T47D (cell line): ENCODE results near the gene LSM8.
A peak's percentile ranks its signal among the peaks of the same experiment; 100 is the strongest.

Source experiments
- DNase-seq, 2 experiments: peaks; one replicate each; pipeline versions ENCODE4 v3.0.0 to v3.0.0-alpha.2; 2011 to 2012; ENCODE audit warnings: low read depth in 1 of 2, low spot score in 1 of 2
- JUND ChIP-seq: IDR thresholded peaks from 2 replicates; pipeline ENCODE4 v1.6.1; 2012; ENCODE audit warnings: low read depth
- in situ Hi-C: cut with HindIII; loops from 2 replicates; pipeline ENCODE4 v1.10.0; 2016; ENCODE audit warnings: low sequenced_read_pairs, low pct_unique_long_range_greater_than_20kb

The LSM8 gene

DNA sequence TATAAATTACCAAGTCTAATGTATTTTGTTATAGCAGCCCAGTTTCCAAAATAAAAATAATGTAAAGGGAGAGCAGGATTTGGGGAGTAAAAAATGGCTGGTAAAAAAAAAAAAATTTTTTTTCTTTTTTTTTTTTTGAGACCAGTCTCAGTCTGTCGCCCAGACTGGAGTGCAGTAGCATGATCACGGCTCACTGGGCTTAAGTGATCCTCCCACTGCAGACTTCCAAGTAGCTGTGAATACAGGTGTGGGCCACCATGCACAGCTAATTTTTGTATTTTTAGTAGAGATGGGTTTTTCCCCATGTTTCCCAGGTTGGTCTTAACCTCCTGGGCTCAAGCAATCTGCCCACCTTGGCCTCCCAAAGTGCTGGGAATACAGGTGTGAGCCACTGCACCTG lies 4.8 kb upstream of the LSM8 start:
- TF ChIP-seq JUND = no peak
- in situ Hi-C loops = no loop called here
- DNase-seq = no peak

DNA sequence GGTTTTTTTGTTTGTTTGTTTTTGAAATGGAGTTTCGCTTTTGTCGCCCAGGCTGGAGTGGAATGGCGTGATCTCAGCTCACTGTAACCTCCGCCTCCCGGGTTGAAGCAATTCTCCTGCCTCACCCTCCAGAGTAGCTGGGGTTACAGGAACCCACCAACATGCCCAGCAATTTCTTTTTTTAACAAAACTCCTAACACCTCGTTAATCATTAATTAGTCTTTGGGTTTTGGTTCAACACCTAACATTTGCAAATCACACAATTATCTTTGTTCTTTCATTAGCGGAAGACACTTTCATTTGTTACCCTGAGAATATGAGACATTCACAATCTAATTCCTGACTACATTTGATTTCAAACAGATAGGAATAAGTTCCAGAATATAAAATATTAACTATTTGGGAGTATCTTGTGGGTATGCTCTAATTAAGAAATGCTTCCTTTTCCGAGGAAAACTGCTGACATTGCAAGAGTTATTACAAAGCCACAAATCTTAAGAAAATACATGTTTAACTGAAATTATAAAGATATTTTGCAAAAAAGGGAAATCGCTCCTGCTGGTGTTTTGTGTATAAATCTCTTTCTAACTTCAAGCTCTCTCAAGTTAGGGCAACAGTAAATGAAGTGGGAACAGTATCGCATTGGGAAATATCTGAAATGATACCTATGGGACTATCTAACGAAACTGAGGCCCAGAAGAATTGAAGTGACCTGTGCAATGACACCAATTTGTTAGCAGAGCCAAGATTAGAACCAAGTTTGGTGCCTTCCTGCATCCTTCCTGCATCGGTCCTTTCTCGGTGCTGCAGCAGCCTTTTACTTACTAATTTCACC lies 1.2 kb upstream of the LSM8 start:
- in situ Hi-C loops = no loop called here
- no peak for DNase-seq
- TF ChIP-seq JUND = no peak

DNA sequence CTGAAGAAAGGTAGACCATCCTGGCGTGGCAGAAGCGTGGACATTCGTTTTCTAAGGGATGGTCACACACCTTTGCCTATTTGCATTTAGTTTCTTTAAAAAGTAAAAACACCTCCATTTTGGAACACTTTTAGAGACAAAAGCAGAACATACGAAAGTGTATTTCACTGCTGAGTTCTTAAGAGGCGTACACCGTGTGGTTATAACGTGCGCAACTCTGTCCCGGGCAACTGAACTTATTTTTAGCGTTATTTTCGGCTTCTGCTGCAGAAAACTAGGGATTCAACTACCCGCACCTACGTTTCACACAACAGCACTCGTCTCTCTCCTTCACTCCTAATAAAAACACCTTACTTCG lies 557 bp upstream of the LSM8 start:
- in situ Hi-C loops = no loop called here
- DNase-seq = peak in 1 of 2 experiments; percentile 1
- TF ChIP-seq JUND = no peak

DNA sequence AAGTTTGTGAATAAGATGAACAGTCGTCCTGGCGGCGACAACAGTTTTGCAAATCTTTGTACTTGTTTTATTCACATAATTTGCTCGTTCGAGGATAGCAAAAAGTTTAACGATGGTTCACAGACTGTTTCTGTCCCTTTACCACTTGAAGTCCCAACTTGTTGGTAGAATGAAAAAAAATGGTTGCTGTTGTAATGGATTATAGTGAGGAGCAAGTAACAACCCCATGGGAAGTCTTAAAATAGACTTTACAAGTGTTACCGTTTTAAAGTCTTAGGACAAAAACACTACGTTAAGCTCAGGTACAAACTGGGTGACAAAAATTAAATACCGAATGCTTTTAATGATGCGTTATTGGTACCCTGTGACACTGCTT lies 589 bp downstream of the LSM8 start:
- no peak for TF ChIP-seq JUND
- peak in 1 of 2 experiments; percentile 0 for DNase-seq
- in situ Hi-C loops = no loop called here

DNA sequence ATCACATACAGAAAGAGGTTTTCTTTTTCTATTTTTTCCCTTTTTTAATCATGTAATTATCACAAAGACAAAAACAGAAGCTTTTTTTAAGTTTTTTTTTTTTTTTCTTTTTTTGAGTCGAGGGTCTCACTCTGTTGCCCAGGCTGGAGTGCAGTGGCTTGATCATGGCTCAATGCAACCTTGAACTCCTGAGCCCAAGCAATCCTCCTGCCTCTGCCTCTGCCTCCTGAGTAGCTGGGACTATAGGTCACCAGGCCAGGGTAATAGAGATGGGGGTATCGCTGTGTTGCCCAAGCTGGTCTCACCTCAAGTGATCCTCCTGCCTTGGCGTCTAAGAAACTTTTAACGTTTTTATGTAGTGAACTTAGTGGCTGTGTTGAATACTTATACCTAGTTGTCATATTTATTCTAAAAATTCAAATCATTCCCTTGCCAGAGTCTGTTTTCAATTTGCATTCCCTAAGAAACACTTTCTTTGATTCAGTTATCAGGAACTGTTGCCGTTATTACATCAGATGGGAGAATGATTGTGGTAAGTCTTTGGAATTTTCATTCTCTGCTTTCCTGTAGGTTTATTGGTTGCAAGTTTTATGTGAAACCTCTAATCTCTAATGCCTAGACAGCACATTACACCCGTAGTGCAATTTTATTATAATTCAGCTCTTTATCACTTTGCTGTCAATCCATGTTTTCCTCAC lies 1.3 kb downstream of the LSM8 start:
- in situ Hi-C loops = no loop called here
- no peak for TF ChIP-seq JUND
- no peak for DNase-seq

DNA sequence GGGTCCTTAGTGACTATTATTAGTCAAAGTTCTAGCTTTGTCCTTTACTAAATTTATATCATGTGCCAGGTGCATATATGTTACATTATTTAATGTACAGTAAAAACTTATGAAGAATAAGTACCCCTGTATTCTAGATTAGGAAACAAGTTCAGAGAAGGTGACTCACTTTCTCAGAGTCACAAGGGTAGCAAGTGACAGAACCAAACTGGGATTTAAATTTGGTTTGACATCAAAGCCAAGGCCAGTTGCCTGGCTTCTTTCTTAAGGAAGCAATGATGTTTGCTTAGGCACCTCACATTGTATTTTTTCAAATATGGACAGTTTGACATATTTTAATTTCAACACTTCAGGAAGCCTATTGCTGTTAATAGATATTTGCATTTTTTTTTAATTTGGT lies 2.5 kb downstream of the LSM8 start:
- no peak for DNase-seq
- in situ Hi-C loops = no loop called here
- TF ChIP-seq JUND = no peak

DNA sequence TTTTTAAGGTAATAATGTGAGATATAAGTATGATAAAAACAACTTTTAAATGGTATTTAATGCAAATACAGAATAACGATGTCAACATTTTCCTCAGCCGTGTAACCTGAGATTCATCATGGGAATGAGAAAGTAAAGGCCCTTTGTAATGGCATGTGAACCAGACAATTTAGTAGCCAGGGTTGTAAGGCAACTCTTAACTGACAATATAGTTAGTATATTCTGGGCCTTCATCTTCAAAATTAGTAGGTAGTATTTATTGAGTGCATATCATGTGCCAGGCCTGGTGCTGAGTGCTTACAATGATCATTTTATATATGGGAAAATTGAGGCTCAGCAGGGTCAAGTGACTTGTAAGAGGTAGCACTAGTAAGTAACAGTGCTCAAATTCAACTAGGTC lies 10.6 kb downstream of the LSM8 start:
- DNase-seq = no peak
- no peak for TF ChIP-seq JUND
- in situ Hi-C loops = no loop called here

DNA sequence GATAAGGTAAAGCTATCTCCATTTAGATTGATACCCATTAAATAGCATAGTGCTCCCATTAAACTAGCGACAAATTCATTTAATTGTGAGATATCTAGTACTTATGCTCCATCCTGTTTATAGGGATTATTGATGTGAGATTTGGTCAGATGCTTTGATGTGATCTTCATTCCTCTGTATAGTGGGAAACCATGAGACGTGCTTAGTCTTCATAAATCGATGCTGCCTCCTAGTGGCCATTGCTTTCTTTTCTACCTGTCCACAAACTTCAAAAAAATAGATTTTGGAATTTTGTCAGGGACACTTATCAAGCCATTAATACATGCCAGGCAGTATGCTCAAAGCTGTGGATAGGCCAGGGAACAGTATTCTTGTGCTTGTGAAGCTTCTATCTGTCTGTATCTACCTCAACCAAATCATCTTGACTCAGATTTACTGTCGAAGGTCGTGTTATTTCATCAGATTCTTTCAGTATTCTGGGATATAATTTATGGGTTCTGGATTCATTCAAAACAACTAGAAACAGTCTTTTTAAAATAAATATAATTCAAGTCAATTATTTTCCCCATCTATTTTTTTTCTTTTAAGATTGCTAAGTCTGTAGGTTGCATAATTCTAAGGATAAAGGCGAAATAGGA lies 12.0 kb downstream of the LSM8 start:
- TF ChIP-seq JUND = no peak
- in situ Hi-C loops = no loop called here
- peak in 1 of 2 experiments; percentile 52 for DNase-seq

DNA sequence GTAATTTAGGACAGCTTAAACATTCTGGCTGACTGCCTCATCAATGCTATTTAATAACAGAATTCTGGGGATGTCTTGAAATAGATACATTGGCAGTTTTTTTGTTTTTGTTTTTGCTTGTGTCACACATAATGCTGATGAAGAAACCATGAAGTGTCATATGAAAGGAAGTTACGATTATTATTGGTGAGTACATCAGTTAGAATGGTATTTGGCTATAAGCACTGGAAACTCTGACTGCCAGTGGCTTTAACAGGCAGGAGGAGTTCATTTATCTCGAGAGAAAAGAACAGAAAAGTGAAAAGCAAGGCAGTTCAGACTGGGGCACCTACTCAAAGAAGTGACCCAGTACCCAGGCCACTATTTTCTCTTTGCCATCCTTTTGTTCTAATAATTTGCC lies 18.1 kb downstream of the LSM8 start:
- DNase-seq = no peak
- TF ChIP-seq JUND = no peak
- in situ Hi-C loops = no loop called here

DNA sequence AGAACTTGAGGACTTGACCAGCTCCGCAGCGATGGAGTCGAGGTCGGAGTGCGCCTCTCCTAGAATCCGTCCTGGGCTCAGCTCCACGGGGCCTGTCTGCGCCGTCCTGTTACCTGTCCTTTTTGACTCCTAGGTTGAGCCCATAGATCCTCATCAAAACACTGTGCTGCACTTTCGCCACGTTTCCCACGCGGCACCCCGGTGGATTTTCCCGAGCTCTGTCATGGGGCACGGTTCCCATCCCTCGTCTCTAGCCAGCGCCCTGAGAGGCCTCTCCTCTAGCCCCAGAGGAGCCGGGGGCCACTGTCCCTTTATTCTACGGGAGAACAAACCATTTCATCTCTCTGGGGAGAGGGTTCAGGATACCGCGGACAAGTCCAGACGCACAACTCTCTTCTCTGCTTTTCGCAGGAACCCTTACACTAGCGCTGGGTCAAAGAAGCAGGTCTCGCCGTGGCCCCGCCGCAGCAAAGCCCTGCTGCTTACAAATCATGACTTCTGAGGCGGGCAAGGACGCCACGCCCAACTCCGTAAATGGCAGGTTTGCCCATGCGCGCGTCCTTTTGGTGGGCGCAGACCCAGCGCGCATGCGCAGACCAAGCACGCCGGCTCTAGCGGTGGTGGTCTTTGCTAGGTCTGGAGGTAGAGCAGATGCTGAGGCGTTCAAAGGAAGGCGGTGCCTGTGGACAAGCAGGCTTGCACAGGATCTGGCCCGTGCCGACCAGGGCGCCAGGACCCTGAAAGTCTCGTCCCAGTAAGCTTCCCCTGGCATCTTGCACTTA lies 30.3 kb downstream of the LSM8 start:
- no peak for TF ChIP-seq JUND
- in situ Hi-C loops = no loop called here
- DNase-seq = no peak

DNA sequence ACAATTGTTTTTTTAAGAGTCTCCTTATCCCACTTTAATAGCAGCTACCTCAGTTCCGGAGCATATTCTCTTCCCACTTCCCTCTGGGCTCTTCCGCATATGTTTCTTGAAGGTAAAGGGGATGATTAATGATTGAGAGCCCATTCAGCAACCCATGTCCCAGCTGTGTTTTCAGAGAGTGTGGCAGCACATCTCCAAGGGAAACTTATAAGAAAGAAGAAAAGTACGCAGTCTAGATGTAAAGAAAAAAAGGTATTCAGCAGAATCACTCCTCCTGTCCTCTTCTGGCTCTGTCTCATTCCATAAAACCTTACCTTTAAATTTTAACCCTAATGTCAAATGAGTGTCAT lies 30.8 kb downstream of the LSM8 start:
- DNase-seq = no peak
- no peak for TF ChIP-seq JUND
- in situ Hi-C loops = no loop called here

DNA sequence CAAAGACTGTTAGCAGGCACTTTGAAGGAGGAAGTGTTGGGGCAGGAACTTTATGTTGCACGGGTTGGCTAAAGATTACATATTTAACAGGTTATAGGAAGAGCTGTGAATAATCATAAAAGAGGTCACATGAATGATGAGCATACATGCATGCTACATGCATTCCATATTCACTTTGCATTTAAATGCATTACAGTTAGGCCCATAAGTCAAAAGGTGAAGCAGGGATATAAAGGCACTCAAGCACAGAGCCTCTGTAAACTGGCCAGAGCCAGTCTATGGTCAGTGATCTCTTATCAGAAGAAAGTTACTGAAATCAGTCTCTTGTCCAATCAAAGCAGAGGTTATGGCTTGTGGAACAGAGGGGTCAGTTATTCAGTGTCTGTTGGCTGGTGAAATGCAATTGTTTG lies 33.3 kb downstream of the LSM8 start:
- in situ Hi-C loops = no loop called here
- DNase-seq = no peak
- TF ChIP-seq JUND = no peak
